Measurements from ENCODE around the gene MYO5A.

DNA sequence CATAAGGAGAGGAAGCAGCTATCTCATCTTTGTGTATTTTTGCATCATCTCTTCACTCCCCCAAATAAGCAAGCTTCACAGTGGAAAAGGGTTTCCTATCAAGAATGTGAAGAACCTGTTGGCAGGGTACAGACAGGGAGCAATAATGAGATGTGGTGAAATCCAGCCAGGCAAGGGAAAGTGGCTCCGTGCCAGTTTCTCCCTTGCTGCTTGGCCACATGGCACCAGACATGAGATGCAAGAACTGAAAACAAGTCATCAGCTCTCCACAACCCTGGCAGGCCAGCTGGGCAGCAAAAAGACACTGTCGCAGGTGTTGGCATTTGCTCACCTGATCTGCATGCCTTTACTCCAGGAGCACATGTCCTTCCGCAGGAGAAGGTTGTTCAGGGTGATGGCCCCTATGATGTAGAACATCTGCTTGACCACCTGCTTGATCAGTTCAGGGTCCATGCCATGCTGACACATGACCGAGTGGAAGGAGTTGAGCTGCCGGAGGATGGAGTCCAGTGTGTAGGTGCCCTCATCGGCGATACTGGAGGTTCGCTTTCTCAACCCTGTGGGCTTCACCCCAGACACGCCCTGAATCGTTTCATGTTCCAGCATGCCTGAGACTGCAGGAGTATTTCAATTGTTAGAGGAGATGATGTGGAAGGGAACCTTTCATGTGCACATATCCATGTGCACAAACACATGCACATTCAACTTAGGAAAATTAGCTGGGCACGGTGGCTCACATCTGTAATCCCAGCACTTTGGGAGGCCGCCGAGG is 209.8 kb downstream of the MYO5A start:
- TF ChIP-seq, protein P1, sequence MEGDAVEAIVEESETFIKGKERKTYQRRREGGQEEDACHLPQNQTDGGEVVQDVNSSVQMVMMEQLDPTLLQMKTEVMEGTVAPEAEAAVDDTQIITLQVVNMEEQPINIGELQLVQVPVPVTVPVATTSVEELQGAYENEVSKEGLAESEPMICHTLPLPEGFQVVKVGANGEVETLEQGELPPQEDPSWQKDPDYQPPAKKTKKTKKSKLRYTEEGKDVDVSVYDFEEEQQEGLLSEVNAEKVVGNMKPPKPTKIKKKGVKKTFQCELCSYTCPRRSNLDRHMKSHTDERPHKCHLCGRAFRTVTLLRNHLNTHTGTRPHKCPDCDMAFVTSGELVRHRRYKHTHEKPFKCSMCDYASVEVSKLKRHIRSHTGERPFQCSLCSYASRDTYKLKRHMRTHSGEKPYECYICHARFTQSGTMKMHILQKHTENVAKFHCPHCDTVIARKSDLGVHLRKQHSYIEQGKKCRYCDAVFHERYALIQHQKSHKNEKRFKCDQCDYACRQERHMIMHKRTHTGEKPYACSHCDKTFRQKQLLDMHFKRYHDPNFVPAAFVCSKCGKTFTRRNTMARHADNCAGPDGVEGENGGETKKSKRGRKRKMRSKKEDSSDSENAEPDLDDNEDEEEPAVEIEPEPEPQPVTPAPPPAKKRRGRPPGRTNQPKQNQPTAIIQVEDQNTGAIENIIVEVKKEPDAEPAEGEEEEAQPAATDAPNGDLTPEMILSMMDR (IDR thresholded peaks at IDR 0.05), result no peak
- no peak for TF ChIP-seq POLR2A (IDR thresholded peaks at IDR 0.05)

Data from transverse colon (tissue), 3 donors.